ENCODE data around the gene PWWP2B. TPM values are rescaled to one million over a fixed set of nuclear protein-coding genes. Genes with fewer than 3 reads are reported as not detected.

The PWWP2B gene
- polyA plus RNA-seq, 6 donors from 2014 or later: 3.3 to 10.3 (median 6.2) TPM

GRCh38 chr10:132403511-132404168 lies 6.6 kb downstream of the PWWP2B start:
- peak overlapping the region in 1 of 8 donors; percentile 16 for H3K4me3 Mint-ChIP-seq
- H3K27ac Mint-ChIP-seq: peak overlapping the region in 3 of 6 donors; percentile 18 to 73 (median 55)
- DNase-seq (no peak), ATAC-seq (ENCODE audit: low read depth in 2 of 2) (no peak)
- no peaks in the 10 kb centered on the region for H3K27me3 Mint-ChIP-seq
- H3K9me3 Mint-ChIP-seq: no peaks in the 10 kb centered on the region
- H3K4me1 Mint-ChIP-seq: peaks cover 46 to 61% (median 47%) of the 10 kb centered on the region in 3 donors
- H3K36me3 Mint-ChIP-seq: no peaks in the 10 kb centered on the region

GRCh38 chr10:132404169-132404880 lies 7.3 kb downstream of the PWWP2B start:
- Mint-ChIP-seq H3K9me3 (no peaks in the 10 kb centered on the region), H3K36me3 (no peaks in the 10 kb centered on the region), H3K27ac (no peak overlapping the region), H3K4me3 (no peak overlapping the region), H3K27me3 (no peaks in the 10 kb centered on the region), H3K4me1 (peaks cover 42 to 54% (median 46%) of the 10 kb centered on the region in 3 donors)
- no peak for ATAC-seq (ENCODE audit: low read depth in 2 of 2)
- no peak for DNase-seq

- Mint-ChIP-seq H3K4me1 (peaks cover 37 to 50% (median 45%) of the 10 kb centered on the region in 3 donors), H3K4me3 (no peak overlapping the region), H3K27me3 (no peaks in the 10 kb centered on the region), H3K36me3 (no peaks in the 10 kb centered on the region), H3K9me3 (no peaks in the 10 kb centered on the region), H3K27ac (no peak overlapping the region)
- DNase-seq (no peak), ATAC-seq (ENCODE audit: low read depth in 2 of 2) (no peak)
Measured at GRCh38 chr10:132404911-132405462, 8.0 kb downstream of the PWWP2B start.

- no peaks in the 10 kb centered on the region for H3K27me3 Mint-ChIP-seq
- no peak for ATAC-seq (ENCODE audit: low read depth in 2 of 2)
- H3K4me1 Mint-ChIP-seq: peaks cover 34 to 48% (median 45%) of the 10 kb centered on the region in 3 donors
- no peaks in the 10 kb centered on the region for H3K36me3 Mint-ChIP-seq
- no peaks in the 10 kb centered on the region for H3K9me3 Mint-ChIP-seq
- H3K27ac Mint-ChIP-seq: peak overlapping the region in 2 of 6 donors; percentile 15 to 93
- DNase-seq: no peak
- H3K4me3 Mint-ChIP-seq: peak overlapping the region in 3 of 8 donors; percentile 34 to 69 (median 65)
Measured at GRCh38 chr10:132405463-132405991, 8.5 kb downstream of the PWWP2B start.

GRCh38 chr10:132406181-132406580 lies 9.2 kb downstream of the PWWP2B start:
- peak overlapping the region in 4 of 8 donors; percentile 1 to 69 (median 27) for H3K4me3 Mint-ChIP-seq
- no peaks in the 10 kb centered on the region for H3K27me3 Mint-ChIP-seq
- peaks cover 29 to 41% (median 41%) of the 10 kb centered on the region in 3 donors for H3K4me1 Mint-ChIP-seq
- H3K36me3 Mint-ChIP-seq: no peaks in the 10 kb centered on the region
- no peak for DNase-seq
- H3K9me3 Mint-ChIP-seq: no peaks in the 10 kb centered on the region
- peak overlapping the region in 2 of 6 donors; percentile 44 to 93 for H3K27ac Mint-ChIP-seq
- no peak for ATAC-seq (ENCODE audit: low read depth in 2 of 2)

GRCh38 chr10:132406750-132407149 lies 9.8 kb downstream of the PWWP2B start:
- Mint-ChIP-seq H3K4me1 (peaks cover 29 to 41% (median 40%) of the 10 kb centered on the region in 3 donors), H3K4me3 (peak overlapping the region in 2 of 8 donors; percentile 42 to 87)

GRCh38 chr10:132407243-132407746 lies 10.3 kb downstream of the PWWP2B start:
- Mint-ChIP-seq H3K27ac (peak overlapping the region in 5 of 6 donors; percentile 88 to 97 (median 94)), H3K4me1 (peaks cover 25 to 40% (median 40%) of the 10 kb centered on the region in 3 donors), H3K36me3 (no peaks in the 10 kb centered on the region), H3K4me3 (peak overlapping the region in 7 of 8 donors; percentile 76 to 87 (median 83)), H3K27me3 (no peaks in the 10 kb centered on the region), H3K9me3 (no peaks in the 10 kb centered on the region)
- ATAC-seq (ENCODE audit: low read depth in 2 of 2) (peak; percentile 29 to 32), DNase-seq (no peak)

More at GRCh38 chr10:132406750-132407149, 9.8 kb downstream of the PWWP2B start:
- H3K27me3 Mint-ChIP-seq: no peaks in the 10 kb centered on the region
- DNase-seq: no peak
- no peak for ATAC-seq (ENCODE audit: low read depth in 2 of 2)
- H3K27ac Mint-ChIP-seq: peak overlapping the region in 5 of 6 donors; percentile 44 to 94 (median 69)
- no peaks in the 10 kb centered on the region for H3K36me3 Mint-ChIP-seq
- H3K9me3 Mint-ChIP-seq: no peaks in the 10 kb centered on the region

GRCh38 chr10:132407846-132408278 lies 10.9 kb downstream of the PWWP2B start:
- no peaks in the 10 kb centered on the region for H3K27me3 Mint-ChIP-seq
- H3K4me3 Mint-ChIP-seq: peak overlapping the region; percentile 74 to 87 (median 80)
- H3K4me1 Mint-ChIP-seq: peaks cover 26 to 42% (median 39%) of the 10 kb centered on the region in 3 donors
- ATAC-seq (ENCODE audit: low read depth in 2 of 2) (peak; percentile 75 to 76), DNase-seq (peak; percentile 54)
- no peaks in the 10 kb centered on the region for H3K9me3 Mint-ChIP-seq
- H3K27ac Mint-ChIP-seq: peak overlapping the region; percentile 85 to 97 (median 92)
- H3K36me3 Mint-ChIP-seq: no peaks in the 10 kb centered on the region

- Mint-ChIP-seq H3K4me3 (peak overlapping the region; percentile 74 to 87 (median 80)), H3K27ac (peak overlapping the region in 5 of 6 donors; percentile 85 to 97 (median 91)), H3K4me1 (peaks cover 28 to 43% (median 35%) of the 10 kb centered on the region in 3 donors), H3K36me3 (no peaks in the 10 kb centered on the region), H3K9me3 (no peaks in the 10 kb centered on the region), H3K27me3 (no peaks in the 10 kb centered on the region)
- DNase-seq (no peak), ATAC-seq (ENCODE audit: low read depth in 2 of 2) (peak; percentile 6 to 12)
Measured at GRCh38 chr10:132408367-132408781, 11.4 kb downstream of the PWWP2B start.

- no peak for DNase-seq
- H3K9me3 Mint-ChIP-seq: no peaks in the 10 kb centered on the region
- peak overlapping the region in 2 of 6 donors; percentile 85 to 97 for H3K27ac Mint-ChIP-seq
- H3K4me1 Mint-ChIP-seq: peaks cover 28 to 49% (median 40%) of the 10 kb centered on the region in 3 donors
- no peaks in the 10 kb centered on the region for H3K27me3 Mint-ChIP-seq
- H3K36me3 Mint-ChIP-seq: no peaks in the 10 kb centered on the region
- peak overlapping the region in 3 of 8 donors; percentile 25 to 77 (median 51) for H3K4me3 Mint-ChIP-seq
- ATAC-seq (ENCODE audit: low read depth in 2 of 2): no peak
Measured at GRCh38 chr10:132408823-132409666, 12.0 kb downstream of the PWWP2B start.

- no peaks in the 10 kb centered on the region for H3K27me3 Mint-ChIP-seq
- peaks cover 28 to 49% (median 40%) of the 10 kb centered on the region in 3 donors for H3K4me1 Mint-ChIP-seq
- DNase-seq (no peak), ATAC-seq (ENCODE audit: low read depth in 2 of 2) (no peak)
- H3K36me3 Mint-ChIP-seq: no peaks in the 10 kb centered on the region
- peak overlapping the region in 6 of 8 donors; percentile 37 to 74 (median 44) for H3K4me3 Mint-ChIP-seq
- H3K9me3 Mint-ChIP-seq: no peaks in the 10 kb centered on the region
- peak overlapping the region in 4 of 6 donors; percentile 85 to 94 (median 88) for H3K27ac Mint-ChIP-seq
Measured at GRCh38 chr10:132409667-132410028, 12.6 kb downstream of the PWWP2B start.

GRCh38 chr10:132410056-132410778 lies 13.2 kb downstream of the PWWP2B start:
- Mint-ChIP-seq H3K4me3 (peak overlapping the region in 5 of 8 donors; percentile 37 to 74 (median 56)), H3K9me3 (no peaks in the 10 kb centered on the region), H3K36me3 (peaks cover 0 to 4% of the 10 kb centered on the region in 2 donors), H3K27me3 (no peaks in the 10 kb centered on the region), H3K27ac (peak overlapping the region in 4 of 6 donors; percentile 28 to 94 (median 70)), H3K4me1 (peaks cover 31 to 52% (median 44%) of the 10 kb centered on the region in 3 donors)
- DNase-seq: no peak
- no peak for ATAC-seq (ENCODE audit: low read depth in 2 of 2)
